ENCODE results near the gene PARP2.

The PARP2 gene

GRCh38 chr14:20403521-20403920, 60.1 kb downstream of the PARP2 start:
- DNase-seq: no peak
